Medulla oblongata (tissue), 1 donor: Measurements from ENCODE around the gene COX7A2.

Experiments used
- DNase-seq: peaks from one replicate; pipeline ENCODE4 v3.0.0-alpha.2; 2015; ENCODE audit errors: extremely low spot score

Gene COX7A2

DNA sequence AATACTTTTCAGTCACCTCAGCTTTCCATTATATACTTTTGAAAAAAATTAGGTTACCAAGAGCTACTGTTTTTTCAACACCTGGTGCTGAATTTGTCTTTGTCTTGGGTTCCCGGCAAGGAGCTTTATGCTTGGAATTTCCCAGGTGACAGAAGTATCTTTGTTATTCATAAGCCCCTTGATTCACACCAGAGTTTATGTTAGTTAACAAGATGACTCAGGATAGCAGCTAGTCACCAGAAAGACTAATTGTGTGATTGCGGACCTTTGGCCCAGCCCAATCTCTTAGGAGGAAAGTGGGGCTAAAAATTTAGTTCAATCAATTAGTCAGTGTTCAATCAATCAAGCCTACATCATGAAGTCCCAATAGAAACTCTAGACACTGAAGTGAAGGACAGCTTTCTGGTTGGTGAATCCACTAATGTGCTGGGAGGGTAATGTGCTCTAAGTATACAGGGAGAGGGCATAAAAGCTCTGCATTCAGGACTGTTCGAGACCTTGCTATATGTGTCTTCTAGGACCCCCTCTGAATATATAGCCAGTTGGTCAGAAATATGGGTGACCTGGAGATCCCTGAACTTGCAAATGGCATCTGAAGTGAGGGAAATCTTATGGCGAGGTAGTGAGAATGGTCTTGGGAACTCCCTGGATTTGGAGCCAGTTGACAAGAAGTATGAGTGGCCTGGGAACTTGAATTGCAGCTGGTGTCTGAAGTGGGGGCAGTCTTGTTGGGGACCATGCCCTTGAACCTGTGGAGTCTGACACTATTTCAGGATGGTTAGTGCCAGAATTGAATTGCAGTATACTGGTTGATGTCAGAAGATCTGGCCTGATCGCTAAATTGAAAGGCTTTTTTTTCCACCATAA lies 24.8 kb upstream of the COX7A2 start:
- DNase-seq: no peak

DNA sequence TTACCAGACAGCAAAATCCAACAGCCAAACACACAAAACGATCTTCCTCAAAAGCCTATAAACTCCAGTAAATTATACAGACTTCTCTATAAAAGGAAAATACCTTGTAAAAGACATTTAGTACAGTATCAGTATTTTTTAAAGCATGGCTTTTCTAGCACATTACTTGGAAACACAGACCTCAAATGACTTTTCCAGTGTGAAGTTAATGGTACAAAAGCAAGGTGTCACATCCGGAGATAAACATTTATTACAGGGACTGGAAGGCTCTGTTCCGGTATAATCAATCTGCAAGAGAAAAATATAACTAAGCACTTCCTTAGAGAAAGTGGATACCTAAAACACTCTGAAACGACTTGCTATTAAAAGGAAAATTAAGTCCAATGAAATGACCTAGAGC lies 23.9 kb upstream of the COX7A2 start:
- no peak for DNase-seq

DNA sequence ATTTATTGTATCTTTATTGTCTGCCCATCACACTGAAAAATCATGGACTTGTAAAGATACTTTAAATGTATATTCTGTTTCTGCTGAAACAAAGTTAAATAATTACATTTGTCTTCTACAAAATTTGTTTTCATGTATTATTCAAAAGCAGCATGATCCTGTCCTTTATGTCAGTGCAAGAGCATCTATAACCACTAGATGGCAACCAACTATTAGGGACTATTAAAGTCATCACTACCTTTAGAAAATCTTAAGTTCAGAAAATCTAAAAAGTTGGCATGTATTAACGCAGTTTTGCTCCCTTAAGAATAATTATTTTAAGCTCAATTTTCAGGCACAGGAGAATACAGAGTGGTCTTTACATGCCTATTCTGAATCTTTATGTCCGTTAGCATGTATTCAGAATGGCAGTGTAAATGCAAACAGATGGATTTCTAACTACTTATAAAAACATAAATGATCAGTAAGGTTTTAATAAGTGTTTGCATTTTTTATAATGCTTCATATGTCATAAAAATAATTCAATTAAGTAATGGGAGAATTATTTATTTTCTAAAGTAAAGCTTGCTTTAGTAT lies 23.2 kb upstream of the COX7A2 start:
- peak; percentile 71 for DNase-seq

DNA sequence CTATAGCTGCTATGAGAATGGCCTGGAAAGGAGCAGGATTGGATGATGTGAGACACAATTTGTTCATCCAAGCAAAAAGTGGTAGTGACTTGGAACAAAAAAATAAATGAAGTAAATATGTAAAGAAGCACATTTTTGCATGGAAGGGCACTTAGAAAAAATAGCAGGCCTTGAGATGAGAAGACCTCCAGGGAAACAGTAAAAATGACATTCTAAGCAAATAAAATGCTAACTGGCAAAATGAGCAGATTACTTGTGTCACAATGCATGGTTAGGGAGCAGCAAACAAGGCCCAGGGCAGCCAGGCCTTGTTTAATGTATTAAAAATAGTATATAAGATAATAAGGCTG lies 19.8 kb upstream of the COX7A2 start:
- no peak for DNase-seq

DNA sequence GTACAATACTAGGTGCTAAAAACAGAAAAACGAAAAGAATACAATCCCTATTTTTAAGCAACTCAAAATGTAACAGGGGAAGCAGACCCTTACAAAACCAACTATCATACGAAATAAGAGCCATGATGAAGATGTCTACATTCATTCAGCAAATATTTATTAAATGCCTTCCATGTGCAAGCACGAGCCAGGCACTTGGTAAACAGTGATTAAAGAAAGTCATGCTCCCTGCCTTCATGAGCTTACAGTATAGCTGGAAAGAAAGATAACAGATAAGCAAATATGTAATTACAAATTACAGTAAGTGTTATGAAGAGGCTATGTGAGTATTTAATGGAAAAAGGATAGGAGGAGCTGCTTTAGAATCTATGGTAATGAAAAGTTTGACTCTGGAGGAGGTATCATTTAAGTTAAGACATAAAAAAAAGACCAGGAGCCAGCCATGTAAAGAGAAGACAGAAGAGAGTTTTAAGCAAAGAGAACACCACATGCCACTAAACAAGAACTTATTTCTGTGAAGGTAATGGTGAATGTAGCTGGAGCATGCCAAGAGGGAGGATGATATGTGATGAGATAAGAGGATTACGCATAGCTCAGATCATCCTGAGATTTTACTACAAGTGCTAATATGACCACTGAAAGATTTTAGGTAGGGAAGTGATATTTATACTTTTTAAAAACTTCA lies 19.3 kb upstream of the COX7A2 start:
- no peak for DNase-seq

DNA sequence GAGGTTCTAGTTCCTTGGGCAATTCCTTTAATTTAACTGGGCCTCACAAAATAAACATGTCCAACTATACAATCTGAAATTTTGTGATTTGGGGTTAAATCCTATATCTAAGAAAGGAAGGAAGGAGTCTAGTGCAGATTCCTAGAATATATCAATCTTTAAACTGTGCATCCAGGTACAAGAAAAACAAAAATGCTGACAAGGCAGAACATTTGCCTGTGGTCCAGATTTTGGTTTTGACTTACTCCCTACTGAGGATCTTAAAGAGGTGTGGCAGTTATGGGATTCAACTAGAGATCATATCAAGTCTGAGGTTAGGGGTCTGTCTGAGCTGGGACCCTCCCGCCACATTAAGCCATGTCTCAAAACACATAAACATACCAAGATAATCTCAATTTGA lies 17.7 kb upstream of the COX7A2 start:
- DNase-seq: no peak

DNA sequence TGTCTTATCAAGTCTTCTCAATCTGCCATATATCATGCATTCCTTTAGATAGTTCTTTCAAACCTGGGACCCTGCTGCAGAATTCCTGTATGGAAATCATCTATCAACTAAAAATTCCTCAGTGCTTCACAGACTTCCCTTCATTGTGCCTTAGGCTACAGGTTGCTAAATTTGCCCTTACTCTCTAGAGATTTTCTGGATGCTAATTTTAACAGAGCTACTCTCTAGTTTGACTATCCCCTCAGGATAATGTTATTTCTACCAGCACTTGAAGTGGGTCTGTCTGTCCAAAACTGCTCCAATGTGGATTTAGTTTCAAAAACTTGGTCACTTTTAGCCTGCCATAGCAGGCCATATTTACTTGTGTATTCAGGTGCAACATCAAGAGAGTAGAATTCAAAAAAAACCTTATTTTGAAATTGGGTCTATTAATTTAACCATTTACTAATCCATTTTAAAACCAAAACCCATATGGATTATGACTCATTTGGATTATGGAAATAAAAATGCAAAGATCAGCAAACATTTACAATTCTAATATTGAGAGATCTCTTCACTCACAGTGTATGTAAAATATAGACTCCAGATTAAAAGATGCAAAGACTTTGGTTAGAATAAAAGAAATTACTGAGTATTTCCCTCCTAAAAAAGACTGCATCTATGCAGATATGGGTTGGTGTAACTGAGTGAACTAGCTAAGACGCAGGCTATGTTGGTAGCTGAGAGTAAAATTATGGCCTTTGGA lies 13.9 kb upstream of the COX7A2 start:
- no peak for DNase-seq

DNA sequence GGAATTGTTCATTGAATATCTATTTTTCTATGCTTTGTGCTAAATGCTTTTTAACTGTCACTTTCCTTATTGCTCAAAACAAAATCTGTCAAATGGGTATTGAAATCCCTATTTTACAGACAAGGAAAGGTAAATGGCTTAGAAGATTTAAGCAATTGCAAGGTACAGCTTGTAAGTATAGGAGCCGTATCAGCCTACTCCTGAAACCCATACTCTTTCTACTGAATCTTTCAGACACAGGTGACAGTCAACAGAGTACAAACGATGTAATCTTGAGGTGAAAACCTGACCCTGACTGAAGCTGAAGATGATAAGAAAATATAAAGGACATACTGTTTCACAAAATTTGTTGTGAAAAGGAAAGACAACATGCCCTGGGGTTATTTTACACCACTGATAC lies 7.0 kb upstream of the COX7A2 start:
- DNase-seq: no peak

DNA sequence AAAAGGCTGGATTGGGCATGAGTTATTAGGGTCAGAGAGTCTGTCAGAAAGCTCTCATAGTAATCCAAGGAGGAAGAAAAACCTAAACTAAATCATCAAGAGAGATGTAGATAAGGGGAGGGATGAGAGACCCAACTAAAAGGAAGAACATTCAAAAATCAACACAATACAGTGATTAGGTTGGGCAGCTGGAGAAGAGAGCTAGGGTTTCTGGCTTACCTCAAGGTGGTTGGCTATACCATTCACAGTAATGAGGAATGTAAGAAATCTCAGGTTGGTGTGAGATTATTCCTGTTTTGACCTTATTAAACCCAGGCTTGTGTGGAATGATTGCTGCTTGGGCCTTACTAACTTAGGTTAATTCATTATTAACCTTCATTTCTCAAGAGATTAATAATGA lies 6.2 kb upstream of the COX7A2 start:
- DNase-seq: no peak

DNA sequence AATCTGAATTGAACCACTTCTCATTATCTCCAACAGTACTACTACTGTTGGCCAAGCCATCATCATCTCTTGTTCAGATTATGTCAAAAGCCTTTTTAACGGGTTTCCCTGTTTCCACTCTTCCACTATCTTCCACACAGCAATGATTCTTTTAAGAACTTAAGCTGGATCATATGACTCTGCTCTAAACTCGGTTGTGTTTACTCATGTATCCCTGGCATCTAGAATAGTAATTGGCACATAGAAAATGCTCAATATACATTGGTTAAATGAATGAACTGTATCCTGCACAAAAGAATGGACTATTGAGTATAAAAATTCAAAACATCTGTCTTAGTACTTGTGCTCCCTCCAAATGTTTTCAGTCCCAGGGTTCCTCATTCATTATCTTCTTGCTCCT lies 2.8 kb upstream of the COX7A2 start:
- no peak for DNase-seq

DNA sequence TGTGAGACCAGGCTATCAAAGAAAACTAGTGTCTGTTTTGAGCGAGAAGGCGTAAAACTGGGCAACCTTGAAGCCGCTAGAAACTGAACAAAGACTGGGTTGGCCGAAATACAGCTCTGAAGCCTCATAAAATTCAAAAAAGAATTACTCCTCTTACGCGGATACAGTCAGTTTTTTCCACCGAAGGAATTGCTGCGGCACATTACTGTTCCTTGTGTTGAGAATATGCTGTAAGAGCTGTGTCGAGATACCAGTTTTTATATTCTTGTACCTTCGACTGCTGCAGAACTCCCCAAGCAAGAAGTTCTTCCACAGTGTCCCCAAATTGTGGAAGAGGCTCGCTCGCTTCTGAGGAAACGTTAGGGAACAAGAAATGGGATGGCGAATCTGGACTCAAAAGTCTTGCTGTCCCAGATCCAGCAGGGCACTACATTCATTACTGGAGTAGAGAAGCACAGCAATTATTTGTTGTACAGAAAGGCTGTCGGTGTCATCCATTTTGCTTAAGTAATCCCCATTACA lies 523 bp upstream of the COX7A2 start:
- DNase-seq: no peak

DNA sequence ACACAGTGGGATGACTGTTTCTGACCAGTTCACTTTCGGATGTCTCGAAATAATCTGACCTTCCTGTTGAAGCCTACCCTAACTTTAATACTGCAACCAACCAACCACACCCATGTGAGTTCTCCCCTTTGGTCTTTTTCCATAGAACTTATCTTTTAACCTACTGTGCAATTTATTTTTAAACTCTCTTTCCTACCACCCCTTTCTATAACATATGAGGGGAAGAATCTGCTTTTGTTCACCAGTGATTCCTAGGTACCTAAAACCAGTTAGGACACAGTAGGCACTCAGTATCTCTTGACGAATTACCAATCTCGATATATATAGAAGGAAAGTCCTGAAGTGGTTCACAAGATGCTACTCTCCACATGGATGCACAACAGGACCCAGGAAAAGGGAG lies 7.0 kb downstream of the COX7A2 start:
- no peak for DNase-seq

DNA sequence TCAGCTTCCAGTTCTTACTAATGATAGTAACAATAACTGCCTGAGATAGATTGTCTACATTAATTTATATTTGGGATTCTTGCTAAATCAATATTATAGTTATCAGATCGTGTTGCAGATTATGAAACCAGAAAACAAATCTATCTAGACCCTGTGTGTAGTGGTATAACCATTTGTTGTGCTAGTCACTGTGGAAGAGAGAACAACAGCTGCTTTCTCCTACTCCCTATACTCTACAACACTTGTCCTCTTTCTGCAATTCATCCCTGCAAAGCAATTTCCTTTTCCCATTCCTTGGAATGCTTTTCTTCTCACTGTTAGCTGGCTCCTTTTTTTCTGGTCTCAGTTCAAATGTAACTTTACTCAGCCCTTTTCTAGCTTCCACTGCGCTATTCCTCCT lies 8.3 kb downstream of the COX7A2 start:
- DNase-seq: no peak

DNA sequence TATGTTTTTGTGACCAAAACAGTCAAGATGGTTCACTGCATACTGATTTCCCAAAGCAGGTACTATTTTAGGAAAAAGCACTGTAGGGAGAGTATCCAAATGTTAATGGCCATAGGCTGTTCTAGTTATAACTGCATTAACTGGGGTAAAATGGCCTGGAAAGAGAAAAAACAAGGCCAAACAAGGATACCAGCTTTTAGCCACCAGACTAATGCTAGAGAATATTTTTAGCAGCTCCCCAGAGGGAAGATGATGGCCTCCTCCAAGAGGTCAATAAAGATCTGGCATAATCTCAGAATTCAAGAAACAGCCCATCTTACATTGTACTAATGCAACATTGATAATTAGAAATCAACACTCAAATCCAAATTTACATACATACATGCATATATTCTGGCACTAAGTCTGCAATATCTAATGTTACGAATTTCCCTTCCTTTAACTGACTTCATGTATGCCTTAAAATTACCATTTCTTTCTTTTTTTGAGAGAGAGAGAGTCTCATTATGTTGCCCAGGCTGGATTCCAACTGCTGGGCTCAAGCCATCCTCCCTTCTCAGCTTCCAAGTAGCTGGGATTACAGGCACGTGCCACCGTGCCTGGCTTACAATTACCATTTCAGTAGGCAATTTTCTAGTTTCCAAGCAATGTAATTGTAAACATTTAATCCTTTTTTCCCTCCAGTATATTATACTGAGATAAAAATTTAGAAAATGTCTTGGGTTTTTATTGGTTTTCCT lies 9.3 kb downstream of the COX7A2 start:
- peak; percentile 68 for DNase-seq

DNA sequence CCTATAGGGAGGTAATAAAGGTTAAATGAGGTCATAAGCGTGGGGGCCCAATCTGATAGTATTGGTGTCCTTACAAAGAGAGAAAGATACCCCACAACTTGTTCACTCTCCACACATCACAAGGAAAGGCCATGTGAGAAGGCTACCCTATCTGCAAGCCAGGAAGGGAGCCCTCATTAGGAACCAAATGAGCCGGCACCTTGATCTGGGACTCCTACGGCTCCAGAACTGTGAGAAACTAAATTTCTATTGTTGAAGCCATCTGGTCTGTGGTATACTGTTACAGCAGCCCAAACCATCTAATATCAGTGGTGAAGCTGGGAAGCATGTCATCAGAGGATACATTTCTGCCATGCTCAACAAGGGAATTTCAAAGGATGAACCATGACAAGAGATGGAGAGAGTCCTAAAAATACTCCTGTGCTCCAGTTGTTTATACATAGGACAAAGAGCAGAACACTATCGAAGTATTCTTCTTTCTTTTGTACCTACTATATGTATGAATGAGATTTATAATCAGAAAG lies 10.4 kb downstream of the COX7A2 start:
- no peak for DNase-seq

DNA sequence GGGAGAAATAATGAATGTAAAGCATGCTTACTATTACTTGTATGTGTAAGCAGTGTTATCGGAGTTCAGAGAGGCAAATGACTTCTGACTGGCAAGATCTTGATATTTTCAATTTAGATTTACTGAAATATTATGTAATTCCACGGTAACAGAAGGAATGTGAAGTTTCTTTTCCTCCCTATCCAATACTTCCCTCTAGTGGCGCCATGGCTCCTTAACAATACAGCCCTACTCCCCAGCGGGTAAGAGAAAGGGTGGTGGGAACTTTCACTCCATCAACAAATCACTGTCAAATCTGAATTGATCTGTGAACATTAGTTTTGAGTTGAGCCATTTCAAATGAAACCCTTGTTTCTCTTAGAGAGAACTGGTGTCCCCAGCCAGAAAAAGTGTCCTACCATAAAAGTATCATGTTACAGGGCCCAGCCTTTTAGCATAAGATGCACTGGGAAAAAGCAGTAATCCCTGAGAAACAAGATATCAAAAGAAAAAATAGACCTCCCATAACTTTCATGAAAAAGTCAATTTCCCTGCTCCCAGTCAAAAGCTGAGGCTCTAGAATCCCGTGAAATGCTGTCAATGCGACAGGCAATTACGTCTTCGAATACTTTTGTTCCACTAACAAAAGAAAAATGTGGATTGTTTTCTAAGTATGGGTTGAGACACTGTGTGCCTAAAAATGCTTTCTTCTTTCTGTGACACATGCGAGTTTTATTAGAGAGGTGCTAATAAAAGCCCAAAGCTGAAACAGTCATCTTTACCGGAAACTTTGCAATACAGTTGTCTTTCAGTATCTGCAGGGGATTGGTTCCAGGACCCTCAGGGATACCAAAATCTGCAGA lies 12.9 kb downstream of the COX7A2 start:
- DNase-seq: peak; percentile 70

DNA sequence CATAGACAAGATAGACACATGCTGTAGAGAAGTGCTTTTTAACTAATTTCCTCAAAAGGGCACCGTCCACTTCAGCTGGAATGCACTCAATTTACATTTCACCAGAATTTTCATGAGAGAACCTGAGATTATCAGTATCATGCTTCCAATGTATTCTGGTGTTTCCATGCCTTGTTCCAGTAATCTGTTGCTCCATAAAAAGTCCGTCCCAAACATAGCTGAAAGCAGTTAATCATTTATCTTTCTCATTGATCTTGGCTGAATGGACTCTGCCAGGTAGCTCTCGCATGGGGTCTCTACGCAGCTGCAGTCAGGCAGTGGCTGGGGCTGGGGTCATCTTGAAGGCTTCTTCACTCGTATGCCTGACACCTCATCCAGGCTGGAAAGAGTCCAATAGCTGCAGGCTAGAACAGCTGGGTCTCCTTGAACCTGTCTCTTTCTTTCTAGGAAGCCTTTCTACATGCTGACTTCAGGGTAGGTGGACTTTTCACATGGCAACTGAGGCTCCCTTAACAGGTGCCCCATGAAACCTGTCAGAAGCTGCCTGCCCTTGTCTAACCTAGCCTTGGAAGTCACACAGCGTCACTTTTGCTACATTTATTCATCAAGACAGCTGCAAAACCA lies 19.2 kb downstream of the COX7A2 start:
- DNase-seq: no peak

DNA sequence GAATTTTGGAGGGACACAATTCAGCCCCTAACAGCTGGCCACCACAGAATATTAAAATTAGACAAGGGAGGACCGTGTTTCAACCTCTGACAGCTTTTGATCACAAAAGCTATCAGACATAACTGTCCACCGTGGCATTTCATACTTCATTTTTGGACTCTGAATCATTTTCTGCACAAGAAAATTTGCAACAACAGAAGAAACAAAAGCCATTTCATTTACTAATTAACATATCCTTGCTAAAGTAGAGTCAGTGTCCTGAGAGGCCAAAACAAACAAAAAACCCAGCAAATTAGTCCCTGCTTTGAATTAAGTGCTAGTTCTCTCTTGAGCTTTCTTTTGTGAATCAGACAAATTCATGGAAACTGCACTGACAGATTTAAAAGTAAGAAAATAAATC lies 20.2 kb downstream of the COX7A2 start:
- DNase-seq: no peak

DNA sequence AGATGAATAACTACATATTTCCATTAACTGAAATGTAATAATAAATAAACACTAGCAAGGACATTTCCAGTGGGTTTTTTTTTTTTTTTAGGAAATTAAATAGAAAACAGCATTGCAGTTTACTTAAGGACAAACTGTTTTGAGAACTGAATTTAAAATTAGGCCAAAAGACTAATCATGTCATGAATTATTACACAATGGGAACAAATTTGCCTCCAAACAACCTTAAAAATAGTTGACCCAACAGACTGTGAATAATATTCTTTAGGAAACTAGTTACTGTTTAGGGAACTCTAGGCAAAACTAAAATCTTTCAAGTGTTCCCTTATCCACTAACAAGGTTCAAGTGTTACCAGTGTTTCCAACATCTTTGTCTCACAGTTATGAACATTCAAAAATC lies 21.3 kb downstream of the COX7A2 start:
- DNase-seq: no peak

DNA sequence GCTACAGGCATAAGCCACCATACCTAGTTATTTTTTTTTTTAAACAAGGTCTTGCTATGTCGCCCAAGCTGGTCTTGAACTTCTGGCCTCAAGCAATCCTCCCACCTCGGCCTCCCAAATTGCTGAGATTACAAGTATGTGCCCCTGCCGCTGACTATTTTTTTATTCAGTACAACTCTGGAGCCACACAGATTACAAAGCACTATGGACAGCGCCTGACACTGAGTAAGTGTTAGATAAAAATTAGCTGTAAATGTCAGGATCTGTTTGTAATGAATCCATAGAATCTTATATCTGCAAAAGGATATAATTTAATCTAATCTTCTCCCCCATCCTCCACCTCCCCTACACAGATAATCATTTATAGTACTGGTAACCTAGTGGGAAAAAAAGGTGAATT lies 22.5 kb downstream of the COX7A2 start:
- DNase-seq: no peak
